HG03469 (cell line): ENCODE measurements around the gene CACNA1H.

ENCODE experiments used
- ATAC-seq: cut with Tn5 transposase; IDR thresholded peaks from one replicate; pipeline ENCODE4 v1.9.1; 2021; ENCODE audit warnings: mild to moderate bottlenecking, moderate library complexity, moderate number of reproducible peaks; ENCODE audit not compliant: unreplicated experiment

CACNA1H gene

GRCh38 chr16:1156055-1156982 lies 3.4 kb downstream of the CACNA1H start:
- no peak for ATAC-seq

GRCh38 chr16:1156983-1157638 lies 4.2 kb downstream of the CACNA1H start:
- ATAC-seq: no peak

DNA sequence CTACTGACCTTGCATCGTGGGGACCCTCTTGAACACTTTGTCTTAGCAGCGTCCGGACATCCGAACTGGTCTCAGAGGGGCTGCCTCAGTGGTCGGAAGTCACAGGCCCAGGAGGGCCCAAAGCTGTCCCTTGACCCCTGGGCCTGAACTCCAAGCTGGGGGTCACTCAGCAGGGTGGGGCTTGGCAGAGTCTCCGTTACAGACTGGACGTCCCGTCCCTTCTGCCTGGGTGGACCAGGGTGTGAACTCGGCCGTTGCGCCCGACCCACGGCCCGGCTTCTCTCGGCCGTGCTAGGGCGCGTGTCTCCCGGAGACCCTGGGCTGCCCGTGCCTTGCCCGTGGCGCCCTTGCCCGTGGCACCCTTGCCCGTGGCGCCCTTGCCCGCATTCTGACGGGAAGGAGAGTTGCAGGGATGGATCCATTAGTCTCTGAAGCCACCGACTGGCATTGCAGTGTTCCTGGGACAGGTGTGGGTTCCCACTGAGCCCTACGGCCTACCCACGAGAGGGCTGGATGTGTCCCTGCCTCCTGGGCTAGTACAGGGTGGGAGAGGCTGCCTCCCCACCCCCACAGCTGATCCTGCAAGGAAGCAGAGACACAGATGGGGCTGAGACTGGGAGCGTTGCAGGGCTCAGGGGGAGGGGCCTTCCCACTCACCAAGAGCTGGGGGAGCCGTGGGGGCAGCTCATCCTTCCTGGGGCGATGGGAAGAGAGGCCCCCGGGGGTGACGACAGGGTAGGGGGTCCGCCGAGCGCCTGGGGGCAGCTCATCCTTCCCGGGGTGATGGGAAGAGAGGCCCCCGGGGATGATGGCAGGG lies 4.9 kb downstream of the CACNA1H start:
- no peak for ATAC-seq

- ATAC-seq: no peak
Measured at GRCh38 chr16:1158456-1159324, 5.8 kb downstream of the CACNA1H start.

DNA sequence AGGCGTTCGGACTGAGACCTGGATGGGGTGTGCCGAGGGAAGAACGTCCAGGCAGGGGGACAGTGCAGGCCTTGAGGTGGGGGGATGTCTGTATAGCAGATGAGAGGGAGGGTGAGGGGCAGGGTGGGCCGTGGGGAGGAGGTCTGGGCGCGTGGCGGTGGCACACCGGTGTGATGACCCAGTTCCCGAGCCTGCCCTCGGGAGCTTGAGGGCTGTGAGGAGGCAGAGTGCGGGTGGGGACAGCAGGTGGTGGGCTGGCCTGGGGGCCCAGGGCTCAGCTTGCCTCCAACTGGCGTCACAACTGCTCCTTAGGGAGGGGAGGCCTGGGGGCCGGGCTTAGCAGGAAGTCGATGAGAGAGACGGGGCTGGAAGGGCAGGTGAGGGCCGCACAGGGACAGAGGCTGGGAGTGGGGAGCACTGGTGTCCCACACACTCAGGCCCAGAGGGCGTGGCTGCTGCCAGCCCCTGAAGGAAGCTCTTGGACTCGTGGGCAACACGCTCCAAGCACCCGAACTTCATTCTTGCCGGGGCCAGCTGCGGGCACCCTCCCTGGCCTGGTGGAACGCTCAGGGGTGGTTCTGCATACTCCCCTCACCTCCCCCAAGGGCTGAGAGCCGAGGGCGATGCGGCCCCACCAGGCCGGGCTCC lies 6.5 kb downstream of the CACNA1H start:
- ATAC-seq: no peak

GRCh38 chr16:1159973-1160772 lies 7.3 kb downstream of the CACNA1H start:
- ATAC-seq: no peak

- ATAC-seq: no peak
Measured at GRCh38 chr16:1160773-1161348, 8.0 kb downstream of the CACNA1H start.

GRCh38 chr16:1162701-1163566 lies 10.0 kb downstream of the CACNA1H start:
- no peak for ATAC-seq

GRCh38 chr16:1163567-1164055 lies 10.7 kb downstream of the CACNA1H start:
- no peak for ATAC-seq

- no peak for ATAC-seq
Measured at GRCh38 chr16:1164382-1164781, 11.5 kb downstream of the CACNA1H start.

GRCh38 chr16:1164975-1165374 lies 12.1 kb downstream of the CACNA1H start:
- no peak for ATAC-seq

- ATAC-seq: no peak
Measured at GRCh38 chr16:1165511-1165910, 12.6 kb downstream of the CACNA1H start.

DNA sequence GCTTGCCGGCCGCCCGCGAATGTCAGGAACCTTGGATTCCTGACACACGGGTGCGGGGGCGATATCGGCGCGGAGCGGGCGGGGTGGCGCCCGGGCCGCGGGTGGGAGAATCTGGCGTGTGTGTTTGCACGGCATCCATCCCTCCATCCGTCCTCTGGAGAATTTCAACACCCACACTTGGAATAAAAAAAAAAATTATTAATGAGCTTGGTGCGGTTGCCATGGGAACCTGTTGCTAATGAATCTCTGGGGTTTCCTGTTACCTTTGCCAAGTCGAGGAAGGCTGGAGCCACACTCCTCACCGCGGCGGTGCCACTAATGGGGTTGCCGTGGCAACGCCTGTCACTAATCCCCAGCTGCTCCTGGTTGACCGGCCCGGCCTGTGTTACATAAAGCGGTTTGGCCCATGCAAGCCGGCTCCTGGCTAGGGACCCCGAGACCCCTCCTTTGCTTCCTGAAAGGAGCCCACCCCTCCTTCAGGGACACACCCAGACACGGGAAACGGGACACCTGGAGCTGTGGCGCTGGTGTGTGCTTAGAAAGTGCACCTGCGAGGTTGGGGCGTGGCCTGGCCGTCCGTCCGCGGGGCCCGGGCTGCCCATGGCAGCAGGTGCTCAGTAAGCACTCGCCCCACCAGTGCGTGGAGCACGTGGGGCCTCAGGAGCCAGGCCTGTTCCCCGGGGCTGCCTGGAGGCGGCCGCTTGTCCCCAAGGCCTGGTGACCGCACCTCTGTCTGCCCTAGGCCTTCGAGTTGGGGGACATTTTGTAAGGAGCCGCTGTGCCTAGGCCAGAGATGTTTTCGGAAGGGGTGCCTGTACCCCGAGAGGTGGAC lies 14.6 kb downstream of the CACNA1H start:
- no peak for ATAC-seq

DNA sequence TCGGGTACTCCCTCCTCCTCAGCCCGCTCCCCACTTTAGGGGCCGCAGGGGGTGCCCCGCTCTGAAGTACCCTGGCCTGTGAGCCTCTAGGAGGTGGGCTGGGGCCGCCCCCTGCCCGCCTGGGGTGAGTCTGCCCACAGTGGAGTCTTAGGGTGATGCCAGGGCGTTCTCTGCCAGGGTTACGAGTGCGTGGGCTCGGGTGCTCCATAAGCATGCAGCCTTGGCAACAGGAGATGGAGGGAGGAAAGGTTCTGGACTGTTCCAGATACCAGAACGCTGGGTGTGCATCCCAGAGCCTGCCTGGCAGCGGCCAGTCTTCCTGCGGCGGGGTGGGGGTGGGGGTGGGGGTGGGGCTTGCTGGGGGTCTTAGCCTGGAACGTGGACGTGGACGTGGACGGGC lies 15.9 kb downstream of the CACNA1H start:
- no peak for ATAC-seq

DNA sequence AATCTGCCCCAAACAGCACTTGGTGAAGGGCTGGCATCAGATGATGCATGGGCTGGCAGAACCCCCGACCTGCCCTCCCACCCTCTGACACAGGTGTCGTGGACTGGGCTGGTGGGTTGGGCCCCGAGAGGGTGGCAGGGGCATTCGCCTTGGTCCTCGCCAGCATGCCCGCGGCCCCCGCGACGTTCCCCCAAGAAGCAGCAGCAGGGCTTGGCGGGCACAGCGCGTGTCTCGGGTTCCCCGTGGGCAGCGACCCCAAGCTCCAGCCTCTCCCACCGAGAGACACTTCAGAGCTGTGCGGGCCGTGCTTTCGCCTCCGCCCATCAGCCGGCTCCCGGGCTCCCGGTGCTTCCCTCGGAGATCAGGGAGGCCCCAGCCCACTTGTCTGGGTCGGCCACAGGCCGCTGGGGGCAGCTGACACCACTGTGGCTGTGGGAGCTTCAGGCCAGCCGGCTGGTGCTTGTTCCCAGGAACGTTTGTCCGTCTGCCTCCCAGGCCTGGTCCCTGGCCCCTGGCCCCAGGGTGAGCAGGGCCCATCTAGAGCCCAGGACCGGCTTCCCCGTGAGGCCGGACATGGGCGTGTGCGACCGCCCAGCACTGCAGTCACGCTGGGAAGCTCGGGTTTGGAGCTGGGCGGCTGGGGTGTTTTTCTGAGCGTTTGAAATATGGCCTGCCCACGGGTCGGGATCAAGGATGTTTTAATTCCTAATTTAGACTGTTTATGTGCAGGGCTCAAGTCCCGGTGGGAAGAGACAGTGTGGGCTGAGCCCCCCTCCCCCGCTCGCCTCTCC lies 16.6 kb downstream of the CACNA1H start:
- no peak for ATAC-seq

GRCh38 chr16:1170076-1170418 lies 17.1 kb downstream of the CACNA1H start:
- no peak for ATAC-seq
